Measurements from ENCODE around the gene LRIT1. TPM values are rescaled to one million over a fixed set of nuclear protein-coding genes. Genes with fewer than 3 reads are reported as not detected.

Gene LRIT1
- polyA plus RNA-seq, 1 of the 3 experiments (the other 2 are of a cell fraction) = not detected

GRCh38 chr10:84211566-84211965 lies 29.8 kb downstream of the LRIT1 start (continued):
- TF ChIP-seq CTCF (IDR thresholded peaks at IDR 0.05) = no peak

DNA sequence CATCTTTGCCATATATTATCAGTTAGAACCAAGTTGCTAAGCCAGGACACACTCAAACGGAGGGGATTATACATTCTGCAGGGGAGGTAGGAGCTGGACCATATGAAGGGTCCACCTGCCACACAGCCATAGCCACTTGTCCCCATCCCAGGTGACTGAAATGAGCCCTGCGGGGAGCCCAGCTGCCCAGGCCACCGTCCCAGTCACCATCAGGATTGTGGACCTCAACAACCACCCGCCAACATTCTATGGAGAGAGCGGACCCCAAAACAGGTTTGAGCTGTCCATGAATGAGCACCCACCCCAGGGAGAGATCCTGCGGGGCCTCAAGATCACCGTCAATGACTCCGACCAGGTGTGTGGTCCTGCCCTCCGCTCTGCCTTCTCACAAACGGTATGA lies 33.3 kb downstream of the LRIT1 start:
- Histone ChIP-seq H3K4me1 (ENCODE audit: control insufficient read depth in 1 of 2, insufficient read depth in 2 of 2, low read depth in 1 of 2, low read length in 1 of 2) (no peaks in the 10 kb centered on the region), H3F3A (replicated peaks; ENCODE audit: insufficient read depth) (no peaks in the 10 kb centered on the region), H3K27me3 (ENCODE audit: insufficient read depth) (no peaks in the 10 kb centered on the region), H3K9ac (no peak overlapping the region), H3K4me3 (ENCODE audit: low read depth in 2 of 2, low read length in 1 of 2) (no peak overlapping the region), H3K79me2 (ENCODE audit: insufficient read depth) (no peaks in the 10 kb centered on the region), H3K9me2 (no peaks in the 10 kb centered on the region), H3K9me3 (no peaks in the 10 kb centered on the region), H3K36me3 (replicated peaks in 1 of 2; ENCODE audit: control insufficient read depth in 1 of 2, insufficient read depth in 2 of 2, low read length in 1 of 2) (no peaks in the 10 kb centered on the region), H3K4me2 (no peak overlapping the region), H3K27ac (ENCODE audit: low read depth in 2 of 2, low read length in 1 of 2) (no peak overlapping the region), H4K20me1 (ENCODE audit: insufficient read depth) (no peaks in the 10 kb centered on the region), H2AFZ (ENCODE audit: low read depth) (no peak overlapping the region)
- WGBS (ENCODE audit: low lambda C conversion rate) = 31% methylated on average over 6 of the region's 10 CpGs
- ChIA-PET CTCF (interaction anchor here (0.8 to 5.6 kb wide), 5 partner anchors 10 to 329 kb away, joined by 3 to 72 read pairs (median 3); no protein-coding TSS in a partner anchor), POLR2A (no interaction called here)
- no peak for DNase-seq
- TF ChIP-seq RAD21 (IDR thresholded peaks at IDR 0.05; ENCODE audit: low read length) = no peak
- no peak for TF ChIP-seq RCOR1 (IDR thresholded peaks at IDR 0.05; ENCODE audit: low read length)
- TF ChIP-seq SIN3A (IDR thresholded peaks at IDR 0.05; ENCODE audit: borderline replicate concordance, low read depth, low read length) = no peak
- TF ChIP-seq RFX5 (IDR thresholded peaks at IDR 0.05; ENCODE audit: low read length) = no peak
- TF ChIP-seq ELF1 (IDR thresholded peaks at IDR 0.05) = no peak
- no peak for TF ChIP-seq TAF1 (IDR thresholded peaks at IDR 0.05; ENCODE audit: borderline replicate concordance, low read depth, low read length)
- TF ChIP-seq MXI1 (IDR thresholded peaks at IDR 0.05; ENCODE audit: low read depth, low read length) = no peak
- TF ChIP-seq TCF12 (IDR thresholded peaks at IDR 0.05) = no peak
- no peak for TF ChIP-seq USF2 (IDR thresholded peaks at IDR 0.05; ENCODE audit: borderline replicate concordance, low read depth, low read length)
- TF ChIP-seq EP300 (IDR thresholded peaks at IDR 0.05; ENCODE audit: borderline replicate concordance in 1 of 2, low read depth in 1 of 2, low read length in 1 of 2) = no peak
- TF ChIP-seq, protein P1, sequence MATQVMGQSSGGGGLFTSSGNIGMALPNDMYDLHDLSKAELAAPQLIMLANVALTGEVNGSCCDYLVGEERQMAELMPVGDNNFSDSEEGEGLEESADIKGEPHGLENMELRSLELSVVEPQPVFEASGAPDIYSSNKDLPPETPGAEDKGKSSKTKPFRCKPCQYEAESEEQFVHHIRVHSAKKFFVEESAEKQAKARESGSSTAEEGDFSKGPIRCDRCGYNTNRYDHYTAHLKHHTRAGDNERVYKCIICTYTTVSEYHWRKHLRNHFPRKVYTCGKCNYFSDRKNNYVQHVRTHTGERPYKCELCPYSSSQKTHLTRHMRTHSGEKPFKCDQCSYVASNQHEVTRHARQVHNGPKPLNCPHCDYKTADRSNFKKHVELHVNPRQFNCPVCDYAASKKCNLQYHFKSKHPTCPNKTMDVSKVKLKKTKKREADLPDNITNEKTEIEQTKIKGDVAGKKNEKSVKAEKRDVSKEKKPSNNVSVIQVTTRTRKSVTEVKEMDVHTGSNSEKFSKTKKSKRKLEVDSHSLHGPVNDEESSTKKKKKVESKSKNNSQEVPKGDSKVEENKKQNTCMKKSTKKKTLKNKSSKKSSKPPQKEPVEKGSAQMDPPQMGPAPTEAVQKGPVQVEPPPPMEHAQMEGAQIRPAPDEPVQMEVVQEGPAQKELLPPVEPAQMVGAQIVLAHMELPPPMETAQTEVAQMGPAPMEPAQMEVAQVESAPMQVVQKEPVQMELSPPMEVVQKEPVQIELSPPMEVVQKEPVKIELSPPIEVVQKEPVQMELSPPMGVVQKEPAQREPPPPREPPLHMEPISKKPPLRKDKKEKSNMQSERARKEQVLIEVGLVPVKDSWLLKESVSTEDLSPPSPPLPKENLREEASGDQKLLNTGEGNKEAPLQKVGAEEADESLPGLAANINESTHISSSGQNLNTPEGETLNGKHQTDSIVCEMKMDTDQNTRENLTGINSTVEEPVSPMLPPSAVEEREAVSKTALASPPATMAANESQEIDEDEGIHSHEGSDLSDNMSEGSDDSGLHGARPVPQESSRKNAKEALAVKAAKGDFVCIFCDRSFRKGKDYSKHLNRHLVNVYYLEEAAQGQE (IDR thresholded peaks at IDR 0.05; ENCODE audit: low read depth, low read length) = no peak
- no peak for TF ChIP-seq GATA2 (CRISPR knock-in tag; IDR thresholded peaks at IDR 0.05)
- TF ChIP-seq, protein P2, sequence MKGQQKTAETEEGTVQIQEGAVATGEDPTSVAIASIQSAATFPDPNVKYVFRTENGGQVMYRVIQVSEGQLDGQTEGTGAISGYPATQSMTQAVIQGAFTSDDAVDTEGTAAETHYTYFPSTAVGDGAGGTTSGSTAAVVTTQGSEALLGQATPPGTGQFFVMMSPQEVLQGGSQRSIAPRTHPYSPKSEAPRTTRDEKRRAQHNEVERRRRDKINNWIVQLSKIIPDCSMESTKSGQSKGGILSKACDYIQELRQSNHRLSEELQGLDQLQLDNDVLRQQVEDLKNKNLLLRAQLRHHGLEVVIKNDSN (IDR thresholded peaks at IDR 0.05; ENCODE audit: borderline replicate concordance, low read depth) = no peak
- TF ChIP-seq IRF3 (IDR thresholded peaks at IDR 0.05; ENCODE audit: low read depth, low read length) = no peak
- TF ChIP-seq, protein P3, sequence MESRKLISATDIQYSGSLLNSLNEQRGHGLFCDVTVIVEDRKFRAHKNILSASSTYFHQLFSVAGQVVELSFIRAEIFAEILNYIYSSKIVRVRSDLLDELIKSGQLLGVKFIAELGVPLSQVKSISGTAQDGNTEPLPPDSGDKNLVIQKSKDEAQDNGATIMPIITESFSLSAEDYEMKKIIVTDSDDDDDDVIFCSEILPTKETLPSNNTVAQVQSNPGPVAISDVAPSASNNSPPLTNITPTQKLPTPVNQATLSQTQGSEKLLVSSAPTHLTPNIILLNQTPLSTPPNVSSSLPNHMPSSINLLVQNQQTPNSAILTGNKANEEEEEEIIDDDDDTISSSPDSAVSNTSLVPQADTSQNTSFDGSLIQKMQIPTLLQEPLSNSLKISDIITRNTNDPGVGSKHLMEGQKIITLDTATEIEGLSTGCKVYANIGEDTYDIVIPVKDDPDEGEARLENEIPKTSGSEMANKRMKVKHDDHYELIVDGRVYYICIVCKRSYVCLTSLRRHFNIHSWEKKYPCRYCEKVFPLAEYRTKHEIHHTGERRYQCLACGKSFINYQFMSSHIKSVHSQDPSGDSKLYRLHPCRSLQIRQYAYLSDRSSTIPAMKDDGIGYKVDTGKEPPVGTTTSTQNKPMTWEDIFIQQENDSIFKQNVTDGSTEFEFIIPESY (IDR thresholded peaks at IDR 0.05; ENCODE audit: borderline replicate concordance, low read depth) = no peak
- no peak for TF ChIP-seq FOXM1 (IDR thresholded peaks at IDR 0.05; ENCODE audit: low read depth)
- no peak for TF ChIP-seq CTCF (IDR thresholded peaks at IDR 0.05)
- no peak for TF ChIP-seq EZH2phosphoT487 (IDR thresholded peaks at IDR 0.05; ENCODE audit: borderline replicate concordance, low read depth)
